OCI-LY1 (cell line): ENCODE measurements around the gene CISD1.

ENCODE experiments used
- CTCF ChIP-seq: fragments of 200-600 bp; sonication (generic), shearing (Covaris generic); IDR thresholded peaks from 2 replicates; pipeline ENCODE4 v1.5.1; 2017; ENCODE audit warnings: mild to moderate bottlenecking, antibody characterized with exemption, low read length, moderate library complexity, mixed read lengths
- EZH2 ChIP-seq: fragments of 200-600 bp; sonication (generic), shearing (Covaris generic); IDR thresholded peaks from 2 replicates; pipeline ENCODE4 v1.8.0; 2017; ENCODE audit warnings: borderline replicate concordance, mixed run types, mild to moderate bottlenecking, antibody characterized with exemption, low read length, moderate library complexity, mixed read lengths

- TF ChIP-seq EZH2 (no peak), CTCF (no peak)
Observed at GRCh38 chr10:58302254-58302653, 33.3 kb downstream of the CISD1 start.
